OCI-LY7 (cell line): ENCODE measurements around the gene PLCB1.

Source experiments
- EZH2phosphoT487 ChIP-seq: fragments of 200-600 bp; sonication (generic); IDR thresholded peaks from 2 replicates; pipeline ENCODE4 v1.6.1; 2018; ENCODE audit warnings: low read depth, borderline replicate concordance, mild to moderate bottlenecking, mixed run types, antibody characterized with exemption, low read length, moderate library complexity, mixed read lengths
- TF ChIP-seq, protein P1 (sequence below): fragments of 200-600 bp; sonication (generic); conservative IDR thresholded peaks from 2 replicates; pipeline ENCODE4 v1.5.1; 2014; ENCODE audit warnings: mild to moderate bottlenecking, antibody characterized with exemption, low read length, moderate library complexity, mixed read lengths

DNA sequence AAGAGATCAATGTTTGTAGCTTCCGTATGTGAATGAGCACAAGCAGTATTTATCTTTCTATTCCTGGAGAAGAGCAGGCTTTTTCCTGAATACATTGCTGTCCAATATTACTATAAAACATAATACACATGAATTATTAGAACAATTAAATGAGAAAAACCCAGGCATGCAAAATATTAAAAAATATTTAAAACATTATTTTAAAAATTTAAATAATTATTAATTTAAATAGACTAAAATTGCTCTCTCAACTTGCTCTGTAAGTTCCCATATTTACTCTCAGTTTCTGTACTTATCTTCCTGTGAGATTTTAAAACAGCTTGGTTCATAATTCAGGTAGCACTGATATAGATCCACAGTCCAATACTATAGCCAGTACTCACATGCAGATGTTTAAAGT, 97.0 kb downstream of the PLCB1 start:
- TF ChIP-seq, protein P1, sequence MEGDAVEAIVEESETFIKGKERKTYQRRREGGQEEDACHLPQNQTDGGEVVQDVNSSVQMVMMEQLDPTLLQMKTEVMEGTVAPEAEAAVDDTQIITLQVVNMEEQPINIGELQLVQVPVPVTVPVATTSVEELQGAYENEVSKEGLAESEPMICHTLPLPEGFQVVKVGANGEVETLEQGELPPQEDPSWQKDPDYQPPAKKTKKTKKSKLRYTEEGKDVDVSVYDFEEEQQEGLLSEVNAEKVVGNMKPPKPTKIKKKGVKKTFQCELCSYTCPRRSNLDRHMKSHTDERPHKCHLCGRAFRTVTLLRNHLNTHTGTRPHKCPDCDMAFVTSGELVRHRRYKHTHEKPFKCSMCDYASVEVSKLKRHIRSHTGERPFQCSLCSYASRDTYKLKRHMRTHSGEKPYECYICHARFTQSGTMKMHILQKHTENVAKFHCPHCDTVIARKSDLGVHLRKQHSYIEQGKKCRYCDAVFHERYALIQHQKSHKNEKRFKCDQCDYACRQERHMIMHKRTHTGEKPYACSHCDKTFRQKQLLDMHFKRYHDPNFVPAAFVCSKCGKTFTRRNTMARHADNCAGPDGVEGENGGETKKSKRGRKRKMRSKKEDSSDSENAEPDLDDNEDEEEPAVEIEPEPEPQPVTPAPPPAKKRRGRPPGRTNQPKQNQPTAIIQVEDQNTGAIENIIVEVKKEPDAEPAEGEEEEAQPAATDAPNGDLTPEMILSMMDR: no peak
- no peak for TF ChIP-seq EZH2phosphoT487
